ENCODE data around the gene DYRK4.

- TF ChIP-seq CTCF (IDR thresholded peaks at IDR 0.05), result no peak
- TF ChIP-seq POLR2A (IDR thresholded peaks at IDR 0.05), result no peak
- no peak for TF ChIP-seq POLR2AphosphoS5 (IDR thresholded peaks at IDR 0.05)
Observed at GRCh38 chr12:4540638-4541037, 21.4 kb upstream of the DYRK4 start.

All from breast epithelium (tissue), 3 donors.